ENCODE measurements around the gene SLC48A1.

GRCh38 chr12:47795814-47796411 is 22.9 kb downstream of the SLC48A1 start:
- TF ChIP-seq ZFX (IDR thresholded peaks at IDR 0.05) (no peak), POLR2A (IDR thresholded peaks at IDR 0.05; ENCODE audit: borderline replicate concordance, extremely low read depth, insufficient read depth, insufficient read length) (no peak), CTCF (IDR thresholded peaks at IDR 0.05 in 2 of 3, conservative IDR thresholded peaks at IDR 0.05 in 1 of 3; ENCODE audit: borderline replicate concordance in 1 of 3, insufficient read depth in 1 of 3, low read depth in 2 of 3, low read length in 2 of 3) (no peak), REST (IDR thresholded peaks at IDR 0.05; ENCODE audit: low read depth) (no peak), RAD21 (IDR thresholded peaks at IDR 0.05; ENCODE audit: low read depth) (no peak), JUND (IDR thresholded peaks at IDR 0.05) (no peak), YY1 (IDR thresholded peaks at IDR 0.05; ENCODE audit: extremely low read depth, insufficient replicate concordance, low read depth, low read length) (no peak), SP1 (IDR thresholded peaks at IDR 0.05; ENCODE audit: low read depth) (no peak), EZH2 (IDR thresholded peaks at IDR 0.05) (no peak), ZNF274 (IDR thresholded peaks at IDR 0.05; ENCODE audit: low read depth, low read length) (no peak), CEBPB (IDR thresholded peaks at IDR 0.05; ENCODE audit: low read depth) (no peak), MAX (IDR thresholded peaks at IDR 0.05) (no peak)
